ENCODE measurements around the gene PALS1. TPM values are rescaled to one million over a fixed set of nuclear protein-coding genes. Genes with fewer than 3 reads are reported as not detected.
"Not testable (repeated sequence)": the region's sequence is repeated elsewhere in the genome, so short reads cannot be mapped to it uniquely, and the experiment has no call there.

PALS1 gene
- total and polyA plus RNA-seq, 2 experiments from 2014 or later, result 9.1 to 26.7 TPM

DNA sequence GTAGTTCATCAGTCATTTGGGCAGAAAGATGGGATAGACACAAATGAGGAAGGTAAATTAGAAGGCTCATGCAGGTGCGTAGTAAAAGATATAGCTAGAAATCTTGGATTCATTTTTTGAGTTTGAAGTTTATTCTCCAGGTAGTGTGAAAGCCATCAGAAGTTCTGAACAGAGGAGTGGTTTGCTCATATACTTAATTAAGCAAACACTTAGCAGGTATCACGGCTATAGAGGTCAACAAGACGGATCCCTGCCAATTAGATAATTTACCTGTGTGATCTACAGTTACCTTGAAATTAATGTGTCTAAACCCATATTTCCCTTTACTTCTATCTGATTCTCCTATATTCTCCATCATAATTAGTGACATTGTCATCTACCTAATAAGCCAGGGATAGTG lies 29.7 kb downstream of the PALS1 start (continued):
- TF ChIP-seq, protein P1, sequence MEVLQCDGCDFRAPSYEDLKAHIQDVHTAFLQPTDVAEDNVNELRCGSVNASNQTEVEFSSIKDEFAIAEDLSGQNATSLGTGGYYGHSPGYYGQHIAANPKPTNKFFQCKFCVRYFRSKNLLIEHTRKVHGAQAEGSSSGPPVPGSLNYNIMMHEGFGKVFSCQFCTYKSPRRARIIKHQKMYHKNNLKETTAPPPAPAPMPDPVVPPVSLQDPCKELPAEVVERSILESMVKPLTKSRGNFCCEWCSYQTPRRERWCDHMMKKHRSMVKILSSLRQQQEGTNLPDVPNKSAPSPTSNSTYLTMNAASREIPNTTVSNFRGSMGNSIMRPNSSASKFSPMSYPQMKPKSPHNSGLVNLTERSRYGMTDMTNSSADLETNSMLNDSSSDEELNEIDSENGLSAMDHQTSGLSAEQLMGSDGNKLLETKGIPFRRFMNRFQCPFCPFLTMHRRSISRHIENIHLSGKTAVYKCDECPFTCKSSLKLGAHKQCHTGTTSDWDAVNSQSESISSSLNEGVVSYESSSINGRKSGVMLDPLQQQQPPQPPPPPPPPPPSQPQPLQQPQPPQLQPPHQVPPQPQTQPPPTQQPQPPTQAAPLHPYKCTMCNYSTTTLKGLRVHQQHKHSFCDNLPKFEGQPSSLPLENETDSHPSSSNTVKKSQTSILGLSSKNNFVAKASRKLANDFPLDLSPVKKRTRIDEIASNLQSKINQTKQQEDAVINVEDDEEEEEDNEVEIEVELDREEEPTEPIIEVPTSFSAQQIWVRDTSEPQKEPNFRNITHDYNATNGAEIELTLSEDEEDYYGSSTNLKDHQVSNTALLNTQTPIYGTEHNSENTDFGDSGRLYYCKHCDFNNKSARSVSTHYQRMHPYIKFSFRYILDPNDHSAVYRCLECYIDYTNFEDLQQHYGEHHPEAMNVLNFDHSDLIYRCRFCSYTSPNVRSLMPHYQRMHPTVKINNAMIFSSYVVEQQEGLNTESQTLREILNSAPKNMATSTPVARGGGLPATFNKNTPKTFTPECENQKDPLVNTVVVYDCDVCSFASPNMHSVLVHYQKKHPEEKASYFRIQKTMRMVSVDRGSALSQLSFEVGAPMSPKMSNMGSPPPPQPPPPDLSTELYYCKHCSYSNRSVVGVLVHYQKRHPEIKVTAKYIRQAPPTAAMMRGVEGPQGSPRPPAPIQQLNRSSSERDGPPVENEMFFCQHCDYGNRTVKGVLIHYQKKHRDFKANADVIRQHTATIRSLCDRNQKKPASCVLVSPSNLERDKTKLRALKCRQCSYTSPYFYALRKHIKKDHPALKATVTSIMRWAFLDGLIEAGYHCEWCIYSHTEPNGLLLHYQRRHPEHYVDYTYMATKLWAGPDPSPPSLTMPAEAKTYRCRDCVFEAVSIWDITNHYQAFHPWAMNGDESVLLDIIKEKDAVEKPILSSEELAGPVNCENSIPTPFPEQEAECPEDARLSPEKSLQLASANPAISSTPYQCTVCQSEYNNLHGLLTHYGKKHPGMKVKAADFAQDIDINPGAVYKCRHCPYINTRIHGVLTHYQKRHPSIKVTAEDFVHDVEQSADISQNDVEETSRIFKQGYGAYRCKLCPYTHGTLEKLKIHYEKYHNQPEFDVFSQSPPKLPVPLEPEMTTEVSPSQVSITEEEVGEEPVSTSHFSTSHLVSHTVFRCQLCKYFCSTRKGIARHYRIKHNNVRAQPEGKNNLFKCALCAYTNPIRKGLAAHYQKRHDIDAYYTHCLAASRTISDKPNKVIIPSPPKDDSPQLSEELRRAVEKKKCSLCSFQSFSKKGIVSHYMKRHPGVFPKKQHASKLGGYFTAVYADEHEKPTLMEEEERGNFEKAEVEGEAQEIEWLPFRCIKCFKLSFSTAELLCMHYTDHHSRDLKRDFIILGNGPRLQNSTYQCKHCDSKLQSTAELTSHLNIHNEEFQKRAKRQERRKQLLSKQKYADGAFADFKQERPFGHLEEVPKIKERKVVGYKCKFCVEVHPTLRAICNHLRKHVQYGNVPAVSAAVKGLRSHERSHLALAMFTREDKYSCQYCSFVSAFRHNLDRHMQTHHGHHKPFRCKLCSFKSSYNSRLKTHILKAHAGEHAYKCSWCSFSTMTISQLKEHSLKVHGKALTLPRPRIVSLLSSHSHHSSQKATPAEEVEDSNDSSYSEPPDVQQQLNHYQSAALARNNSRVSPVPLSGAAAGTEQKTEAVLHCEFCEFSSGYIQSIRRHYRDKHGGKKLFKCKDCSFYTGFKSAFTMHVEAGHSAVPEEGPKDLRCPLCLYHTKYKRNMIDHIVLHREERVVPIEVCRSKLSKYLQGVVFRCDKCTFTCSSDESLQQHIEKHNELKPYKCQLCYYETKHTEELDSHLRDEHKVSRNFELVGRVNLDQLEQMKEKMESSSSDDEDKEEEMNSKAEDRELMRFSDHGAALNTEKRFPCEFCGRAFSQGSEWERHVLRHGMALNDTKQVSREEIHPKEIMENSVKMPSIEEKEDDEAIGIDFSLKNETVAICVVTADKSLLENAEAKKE (CRISPR knock-in tag; IDR thresholded peaks at IDR 0.05), result no peak
- TF ChIP-seq ZNF114 (CRISPR knock-in tag; IDR thresholded peaks at IDR 0.05) (no peak), CREB1 (CRISPR knock-in tag; IDR thresholded peaks at IDR 0.05; ENCODE audit: low read depth) (no peak), EZH2 (IDR thresholded peaks at IDR 0.05; ENCODE audit: low read depth, unreplicated experiment) (no peak)

DNA sequence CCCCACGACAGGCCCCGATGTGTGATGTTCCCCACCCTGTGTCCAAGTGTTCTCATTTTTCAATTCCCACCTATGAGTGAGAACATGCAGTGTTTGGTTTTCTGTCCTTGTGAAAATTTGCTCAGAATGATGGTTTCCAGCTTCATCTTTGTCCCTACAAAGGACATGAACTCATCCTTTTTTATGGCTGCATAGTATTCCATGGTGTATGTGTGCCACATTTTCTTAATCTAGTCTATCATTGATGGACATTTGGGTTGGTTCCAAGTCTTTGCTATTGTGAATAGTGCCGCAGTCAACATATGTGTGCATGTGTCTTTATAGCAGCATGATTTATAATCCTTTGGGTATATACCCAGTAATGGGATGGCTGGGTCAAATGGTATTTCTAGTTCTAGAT lies 32.0 kb downstream of the PALS1 start:
- not testable (repeated sequence) for H2AFZ ChIP-seq; H3K36me3 ChIP-seq (ENCODE audit: insufficient read depth); H3K27me3 ChIP-seq (ENCODE audit: insufficient read depth); H3K4me3 ChIP-seq; H3K9me3 Mint-ChIP-seq; H3K27ac Mint-ChIP-seq; H3K27me3 Mint-ChIP-seq (ENCODE audit: insufficient read depth, low read depth, poor library complexity); H3F3A ChIP-seq (replicated peaks; ENCODE audit: low read depth); DNase-seq (ENCODE audit: low spot score); H3K4me3 Mint-ChIP-seq; ATAC-seq; H3K27ac ChIP-seq (ENCODE audit: low read depth); H4K20me1 ChIP-seq (replicated peaks; ENCODE audit: insufficient read depth); H3K9me2 ChIP-seq (ENCODE audit: insufficient read depth); H3K4me2 ChIP-seq
- Histone ChIP-seq H3K4me1 (ENCODE audit: insufficient read depth) (peaks cover 54% of the 10 kb centered on the region), H3K79me2 (replicated peaks; ENCODE audit: insufficient read depth) (peaks cover 74% of the 10 kb centered on the region)
- H3K36me3 Mint-ChIP-seq (ENCODE audit: low read depth), result peaks cover 18% of the 10 kb centered on the region; the same call in 2 of the 3 replicates
- peaks cover 56% of the 10 kb centered on the region for H3K4me1 Mint-ChIP-seq

DNA sequence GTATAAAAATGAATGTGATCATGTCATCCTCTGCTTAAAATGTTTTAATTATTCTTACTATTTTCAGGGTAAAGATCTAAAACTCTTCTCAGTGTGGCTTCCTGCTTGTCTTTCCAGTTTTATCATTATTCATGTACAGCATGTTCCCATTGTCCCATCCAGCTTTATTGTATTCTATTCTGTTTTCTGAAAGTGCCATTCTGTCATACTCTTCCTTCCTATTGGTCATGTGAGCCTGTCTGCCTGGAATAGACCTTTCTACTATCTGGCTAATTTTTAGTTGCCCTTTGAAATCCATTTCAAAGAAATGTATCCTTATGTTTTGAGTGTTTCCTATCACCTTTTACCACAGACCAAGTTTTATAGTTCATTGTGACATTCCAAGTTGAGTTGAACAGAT lies 34.9 kb downstream of the PALS1 start:
- Mint-ChIP-seq H3K4me3 (no peak overlapping the region), H3K27ac (peak overlapping the region; percentile 2; the same call in 1 of the 2 replicates), H3K27me3 (ENCODE audit: insufficient read depth, low read depth, poor library complexity) (peaks cover 3% of the 10 kb centered on the region), H3K4me1 (peaks cover 39% of the 10 kb centered on the region), H3K9me3 (no peaks in the 10 kb centered on the region), H3K36me3 (ENCODE audit: low read depth) (peaks cover 18% of the 10 kb centered on the region; the same call in 2 of the 3 replicates)
- Histone ChIP-seq H4K20me1 (replicated peaks; ENCODE audit: insufficient read depth) (no peaks in the 10 kb centered on the region), H3K9me2 (ENCODE audit: insufficient read depth) (no peaks in the 10 kb centered on the region), H2AFZ (no peak overlapping the region), H3K36me3 (ENCODE audit: insufficient read depth) (no peaks in the 10 kb centered on the region), H3K79me2 (replicated peaks; ENCODE audit: insufficient read depth) (peaks cover 61% of the 10 kb centered on the region), H3K4me1 (ENCODE audit: insufficient read depth) (peaks cover 44% of the 10 kb centered on the region), H3K4me2 (0 out of 2 replicates have a peak overlapping the region, but pooled peaks have one; percentile 52), H3K27ac (ENCODE audit: low read depth) (no peak overlapping the region), H3K4me3 (no peak overlapping the region), H3F3A (replicated peaks; ENCODE audit: low read depth) (no peaks in the 10 kb centered on the region), H3K27me3 (ENCODE audit: insufficient read depth) (no peaks in the 10 kb centered on the region)
- DNase-seq (ENCODE audit: low spot score), result no peak
- no peak for ATAC-seq
- TF ChIP-seq ZNF114 (CRISPR knock-in tag; IDR thresholded peaks at IDR 0.05) (no peak), NANOG (IDR thresholded peaks at IDR 0.05; ENCODE audit: borderline replicate concordance) (no peak)
- TF ChIP-seq, protein P1 (CRISPR knock-in tag; IDR thresholded peaks at IDR 0.05), result no peak

All from GM23338 (cell line).